NCI-H524 (cell line): ENCODE measurements around the gene IL1R1.
"Not testable (repeated sequence)": the region's sequence is repeated elsewhere in the genome, so short reads cannot be mapped to it uniquely, and the experiment has no call there.

Experiments used
- DNase-seq, 2 experiments: peaks; one replicate each; lab custom pipeline; 2025; lab: John Stamatoyannopoulos, UW

Gene IL1R1

GRCh38 chr2:102110596-102111334, 31.8 kb upstream of the IL1R1 start:
- no peak for DNase-seq

DNA sequence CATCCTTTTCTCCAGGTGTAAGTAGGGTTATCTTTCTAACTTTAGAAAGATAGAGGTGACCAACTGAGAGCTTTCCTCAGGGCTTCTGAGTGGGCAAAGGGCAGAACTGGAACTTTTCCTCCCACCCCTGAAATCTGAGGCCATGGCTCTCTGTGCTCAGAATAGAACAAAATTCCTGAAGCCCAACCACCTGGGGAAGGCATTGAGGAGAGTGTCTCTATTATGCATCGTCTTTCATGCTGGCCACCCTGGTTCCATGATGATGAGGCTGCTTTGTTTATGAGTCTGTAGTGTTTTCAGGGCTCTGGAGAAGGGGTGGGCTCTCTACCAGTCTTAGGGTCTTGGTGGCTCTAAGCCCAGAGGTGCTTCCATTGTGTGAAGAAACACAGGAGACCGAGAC, 30.7 kb upstream of the IL1R1 start:
- DNase-seq, result no peak

DNA sequence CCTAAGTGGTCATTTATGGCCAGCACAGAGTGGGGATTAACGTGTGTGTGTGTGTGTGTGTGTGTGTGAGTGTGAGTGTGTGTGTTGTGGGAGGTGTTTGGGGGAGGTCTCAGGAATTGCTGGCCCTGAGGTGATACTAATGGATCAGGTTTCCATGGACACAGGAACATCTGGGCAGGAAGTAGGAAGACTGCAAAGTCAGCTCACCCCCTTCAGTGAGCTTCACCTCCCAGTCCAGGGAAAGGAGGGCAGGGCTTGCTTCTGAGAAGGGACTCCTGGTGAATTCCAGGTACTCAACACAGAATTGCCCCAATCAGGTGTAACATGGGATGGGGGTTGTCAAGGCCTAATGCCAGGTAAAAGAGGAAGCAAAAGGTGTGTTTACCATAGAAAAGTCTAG, 30.3 kb upstream of the IL1R1 start:
- DNase-seq, result no peak

GRCh38 chr2:102112692-102113665, 29.6 kb upstream of the IL1R1 start:
- DNase-seq, result no peak

- no peak for DNase-seq
Observed at GRCh38 chr2:102114290-102114721, 28.2 kb upstream of the IL1R1 start.

DNA sequence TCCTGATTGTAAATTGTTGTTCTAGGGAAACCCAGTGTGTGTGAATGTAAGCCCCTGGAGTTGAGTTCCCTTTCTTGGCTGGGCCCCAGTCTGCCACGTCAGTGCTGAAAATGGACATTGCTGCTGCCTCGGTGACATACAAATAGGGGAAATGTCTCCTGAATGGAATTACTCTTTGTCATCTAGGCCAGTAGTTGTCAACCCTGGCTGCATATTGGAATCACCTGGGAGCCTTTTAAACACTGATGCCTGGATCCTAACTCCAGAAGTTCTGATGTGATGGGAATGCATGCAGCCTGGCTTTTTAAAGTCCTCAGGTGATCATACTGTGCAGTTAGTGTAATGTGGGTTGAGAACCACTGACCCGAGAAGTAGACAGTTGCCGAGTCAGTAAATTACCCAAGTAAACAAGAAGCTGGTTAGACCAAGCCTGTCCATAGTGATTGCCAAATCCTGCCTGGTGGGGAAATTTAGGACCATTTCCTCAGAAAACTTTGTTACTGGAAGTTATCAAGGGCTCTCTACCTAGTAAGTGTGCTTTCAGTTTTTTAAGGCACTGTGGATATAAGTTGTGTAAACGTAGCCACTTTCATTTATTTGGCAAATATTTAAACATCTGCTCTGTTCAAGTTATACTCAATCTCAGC, 27.6 kb upstream of the IL1R1 start:
- DNase-seq, result no peak

DNA sequence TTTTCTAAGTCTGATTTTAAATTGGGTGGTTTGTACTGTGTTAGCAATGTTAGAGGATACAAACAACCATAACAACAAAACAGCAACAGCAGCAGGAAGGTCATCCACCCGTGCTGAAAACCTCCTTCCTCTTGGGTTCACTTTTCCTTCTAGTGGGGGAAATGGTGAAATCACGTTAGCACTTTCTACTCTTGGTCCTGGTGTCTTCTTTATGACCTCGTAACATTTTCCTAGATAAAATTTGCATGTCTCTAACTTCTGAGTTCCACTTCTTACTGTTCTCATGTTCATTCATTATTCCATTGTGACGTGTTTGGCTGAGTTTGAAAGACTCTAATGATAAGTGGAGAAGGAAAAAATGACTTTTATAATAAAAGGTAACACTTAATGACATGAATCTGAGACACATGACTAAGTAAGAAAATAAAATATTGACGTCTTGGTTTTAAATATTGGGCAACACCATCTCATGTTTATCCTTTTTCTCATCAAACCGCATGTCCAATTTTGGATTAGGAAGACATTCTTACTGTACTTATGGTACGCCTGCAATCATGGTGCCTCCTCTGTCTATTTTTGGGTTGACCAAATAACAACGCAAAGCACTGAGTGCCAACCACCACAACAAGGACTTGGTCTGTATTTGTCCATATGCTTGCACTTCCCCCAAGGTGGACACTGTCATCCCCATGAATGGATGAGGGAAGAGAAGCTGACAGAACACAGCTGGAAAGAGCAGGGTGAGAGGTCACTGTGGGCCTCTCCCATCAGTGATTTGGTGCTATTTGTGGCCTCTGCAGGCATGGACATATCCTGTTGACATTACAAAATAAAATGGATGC, 25.7 kb upstream of the IL1R1 start:
- DNase-seq, result no peak

DNA sequence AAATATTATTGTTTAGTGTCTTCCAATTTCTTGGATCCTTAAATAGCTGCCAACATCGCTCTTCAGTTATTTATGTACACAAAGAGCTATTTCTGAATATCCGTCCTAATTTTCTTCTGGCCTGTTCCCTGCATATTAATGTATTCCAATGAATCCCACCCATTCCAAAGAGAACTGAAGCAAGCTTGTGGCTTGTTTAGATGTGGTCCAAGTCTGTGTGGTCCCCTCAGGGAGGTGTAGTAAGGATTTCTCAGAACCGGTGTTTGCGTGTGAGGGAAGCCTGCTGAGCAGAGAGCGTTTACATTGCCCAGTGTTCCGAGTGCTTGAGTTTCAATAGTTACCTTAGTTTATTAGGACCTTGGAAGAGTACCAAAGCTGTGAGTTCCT, 25.1 kb upstream of the IL1R1 start:
- no peak for DNase-seq

DNA sequence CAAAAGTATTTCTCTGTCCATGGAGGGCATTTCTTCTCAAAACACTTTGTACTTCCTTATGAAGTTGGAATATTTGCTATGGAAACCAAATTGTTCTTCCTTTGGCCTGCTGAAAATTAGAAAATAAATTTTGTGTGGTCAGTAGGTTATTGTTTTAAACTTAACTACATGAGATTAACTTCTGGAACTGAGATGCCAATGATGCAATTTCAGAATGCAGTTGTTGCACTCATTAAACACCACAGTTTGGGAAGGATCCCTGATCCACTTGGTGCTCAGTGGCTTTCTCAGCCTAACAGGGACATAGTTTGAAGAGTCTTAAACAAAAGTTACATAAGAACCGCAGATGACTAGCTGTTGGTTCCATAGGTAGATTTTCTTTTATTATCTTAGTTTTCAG, 23.3 kb upstream of the IL1R1 start:
- no peak for DNase-seq

- no peak for DNase-seq
Observed at GRCh38 chr2:102120261-102120660, 22.3 kb upstream of the IL1R1 start.

DNA sequence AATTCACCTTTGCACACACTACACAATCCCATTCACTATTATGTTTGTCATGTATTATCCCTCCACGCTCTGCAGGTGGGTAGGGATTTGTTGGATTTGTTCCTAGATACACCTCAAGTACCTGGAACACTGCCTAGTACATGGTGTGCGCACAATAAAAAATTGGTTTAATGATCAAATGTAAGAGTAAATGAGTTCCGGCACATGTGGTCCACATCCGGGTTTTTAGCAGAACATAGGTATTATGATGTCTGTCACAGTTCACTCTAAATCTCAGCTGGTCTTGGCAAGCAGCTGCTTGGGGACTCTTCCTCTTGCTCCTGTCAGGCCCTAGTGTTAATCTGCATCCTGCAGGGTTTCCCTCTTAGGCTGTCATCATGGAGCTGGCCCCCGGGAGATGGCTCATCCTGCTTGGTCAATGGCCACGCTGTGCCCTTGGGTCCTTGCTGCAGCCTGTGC, 21.8 kb upstream of the IL1R1 start:
- no peak for DNase-seq

DNA sequence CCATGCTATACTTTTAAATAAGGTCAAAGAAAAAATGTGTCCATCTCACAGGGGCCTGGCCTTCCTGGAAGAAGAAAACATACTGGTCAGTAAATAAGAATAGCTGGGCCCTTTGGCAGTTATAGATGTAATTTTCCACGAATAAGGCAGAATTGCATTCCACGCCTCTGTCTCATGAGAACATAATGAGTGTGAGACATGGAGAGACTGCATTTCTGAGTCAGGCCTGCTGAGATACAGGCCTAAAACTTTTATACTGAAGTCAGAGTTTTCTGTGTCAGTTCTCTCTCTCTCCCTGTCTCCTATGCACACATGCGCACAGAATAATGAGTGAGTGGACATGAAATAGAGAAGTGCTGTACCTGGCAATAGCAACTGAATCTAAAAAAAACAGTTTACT, 20.4 kb upstream of the IL1R1 start:
- no peak for DNase-seq

GRCh38 chr2:102122909-102123308, 19.6 kb upstream of the IL1R1 start:
- DNase-seq, result no peak

GRCh38 chr2:102124421-102124820, 18.1 kb upstream of the IL1R1 start:
- DNase-seq, result not testable (repeated sequence)

DNA sequence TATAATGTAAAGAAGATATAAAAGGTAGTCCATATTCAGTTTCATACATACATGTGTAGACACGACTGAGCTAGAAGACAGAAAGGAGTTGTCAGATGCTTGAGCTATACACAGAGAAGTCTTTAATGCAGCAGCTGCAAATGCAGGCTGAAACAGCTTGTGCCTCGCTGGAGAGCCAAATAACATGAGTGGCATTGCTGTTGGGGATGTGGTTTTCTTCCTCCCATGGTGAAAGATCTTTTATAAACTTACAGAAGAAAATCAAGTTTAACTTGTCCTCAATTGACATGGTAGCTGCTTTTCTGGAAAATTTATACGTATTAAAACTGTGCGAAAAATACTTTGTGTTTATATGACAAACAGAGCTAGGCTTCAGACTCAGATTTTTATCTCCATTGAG, 16.4 kb upstream of the IL1R1 start:
- no peak for DNase-seq

DNA sequence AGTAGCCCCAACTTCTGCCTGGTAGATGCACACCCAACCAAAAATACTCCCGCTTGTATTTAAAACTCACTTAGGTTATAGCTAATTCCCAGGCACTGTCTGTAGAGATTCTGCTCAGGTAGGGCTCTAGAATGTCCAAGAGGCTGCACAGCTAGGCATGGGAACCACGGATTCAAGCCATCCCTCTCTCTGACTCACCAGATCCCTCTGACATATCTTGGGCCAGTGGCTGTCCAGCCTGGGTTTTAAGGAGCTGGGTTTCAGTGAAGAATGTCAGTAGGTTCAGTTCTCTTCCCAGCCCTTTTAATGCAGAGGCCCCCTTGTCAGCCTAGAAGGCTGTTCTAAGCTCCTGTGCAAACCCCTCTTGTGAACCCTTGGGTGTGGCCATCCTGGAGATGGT, 15.9 kb upstream of the IL1R1 start:
- DNase-seq, result no peak

- no peak for DNase-seq
Observed at GRCh38 chr2:102129082-102129481, 13.5 kb upstream of the IL1R1 start.

GRCh38 chr2:102129951-102130646, 12.4 kb upstream of the IL1R1 start:
- DNase-seq, result no peak

DNA sequence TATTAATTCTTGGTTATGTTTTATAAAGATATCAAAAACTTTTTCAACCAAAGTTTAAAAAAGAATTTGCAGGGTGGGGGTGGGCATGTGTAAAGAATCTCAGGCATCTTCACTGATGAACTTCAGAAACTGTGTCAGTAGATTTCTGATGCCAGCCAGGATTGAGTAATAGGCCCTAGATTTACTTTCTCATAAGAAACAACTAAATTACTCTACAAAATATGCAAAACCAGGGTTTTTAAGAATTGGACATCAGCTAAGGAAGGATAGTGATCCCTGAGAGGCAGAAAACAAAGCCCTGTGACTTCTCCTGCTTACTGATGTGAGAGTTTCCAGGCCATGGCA, 11.9 kb upstream of the IL1R1 start:
- no peak for DNase-seq

DNA sequence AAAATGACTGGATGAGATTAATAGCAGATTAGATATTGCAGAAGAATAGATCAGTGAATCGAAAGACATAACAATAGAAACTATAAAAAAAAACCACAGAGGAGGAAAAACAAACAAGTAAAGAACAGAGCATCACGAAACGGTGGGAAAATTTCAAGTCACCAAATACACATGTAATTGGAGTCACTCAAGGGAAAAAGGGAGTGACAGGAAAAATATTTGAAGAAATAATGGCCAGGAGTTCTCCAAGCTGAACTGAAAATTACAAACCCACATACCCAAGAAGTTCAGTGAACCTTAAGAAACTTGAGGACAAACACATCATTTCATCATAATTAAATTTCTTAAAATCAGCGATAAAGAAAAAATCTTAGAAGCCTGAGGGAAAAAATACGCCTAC, 11.0 kb upstream of the IL1R1 start:
- no peak for DNase-seq

DNA sequence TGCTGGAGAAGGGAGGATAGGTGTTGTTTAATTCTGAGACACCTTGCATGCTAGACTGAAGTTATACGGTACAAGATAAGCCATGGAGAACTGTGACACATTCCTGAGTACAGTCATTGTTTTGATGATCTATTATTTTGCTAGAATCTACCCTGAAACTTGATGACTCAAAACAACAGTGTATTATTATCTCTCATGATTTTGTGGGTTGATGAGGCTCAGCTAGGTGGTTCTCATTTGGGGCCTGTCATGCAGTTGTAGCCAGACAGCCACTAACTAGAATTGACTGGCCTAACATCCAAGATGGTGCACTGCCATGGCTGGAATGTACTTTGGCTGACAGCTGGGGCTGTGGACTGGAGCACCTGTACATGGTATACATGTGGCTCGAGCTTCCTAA, 5.4 kb upstream of the IL1R1 start:
- DNase-seq, result no peak
